HCT116 (cell line): Measurements from ENCODE around the gene BACH1. TPM values are rescaled to one million over a fixed set of nuclear protein-coding genes. Genes with fewer than 3 reads are reported as not detected.

Experiments
- ATAC-seq: fragments of 200-7000 bp; cut with Tn5 transposase; 2 replicates; pipeline ENCODE4 v1.9.1; 2020; ENCODE audit warnings: mild to moderate bottlenecking, moderate library complexity
- BruUV-seq: library from RNA; stranded (reverse); fragments of 400-500 nt; replicated peaks from 2 replicates; lab custom pipeline; 2021; lab: Mats Ljungman, UMichigan
- CTCF ChIA-PET: fragments of 300-600 bp; sonication (Branson Sonifier 250); formaldehyde crosslinking; loops from one replicate; lab custom pipeline; 2021; ENCODE audit warnings: antibody characterized with exemption; lab: Charles Lee
- POLR2A ChIA-PET: fragments of 300-600, 350-600 bp; sonication (Branson Sonifier 250); formaldehyde crosslinking; loops from one replicate; lab custom pipeline; 2021; ENCODE audit warnings: antibody characterized with exemption; lab: Charles Lee
- RAD21 ChIA-PET, 2 experiments: fragments of 300-600 bp; sonication (Branson Sonifier 250); formaldehyde crosslinking; loops; one replicate each; lab custom pipeline; 2023; ENCODE audit warnings: low total read pairs in 2 of 2; ENCODE audit not compliant: uncharacterized antibody in 2 of 2, unreplicated experiment in 2 of 2, low non-redundant PET in 1 of 2; lab: Charles Lee
- DNase-seq: peaks from one replicate; pipeline ENCODE4 v3.0.0-alpha.2; 2010; ENCODE audit warnings: low read depth, low spot score
- H2AFZ ChIP-seq: fragments of 200-600 bp; shearing (Covaris generic), sonication (generic); 2 replicates; pipeline ENCODE4 v1.6.1; 2017; ENCODE audit warnings: low read depth, mixed run types, mixed read lengths, antibody characterized with exemption, low read length; ENCODE audit not compliant: poor library complexity, severe bottlenecking
- H3K27ac ChIP-seq: 2 replicates; pipeline ENCODE4 v1.5.1; 2012; ENCODE audit warnings: low read depth, low read length
- H3K27me3 ChIP-seq: fragments of 200-600 bp; sonication (generic); 2 replicates; pipeline ENCODE4 v1.6.1; 2016; ENCODE audit warnings: mixed run types, low read length, mixed read lengths; ENCODE audit not compliant: insufficient read depth
- H3K36me3 ChIP-seq, 2 experiments: fragments of 200-500 bp in 1 of 2; fragments of 200-600 bp in 1 of 2; sonication (Bioruptor generic) in 1 of 2; sonication (generic) in 1 of 2; 2 replicates each; pipeline versions ENCODE4 v1.5.1 to v1.6.1; 2014 to 2016; ENCODE audit warnings: low read length in 2 of 2, inconsistent platforms in 1 of 2, mixed read lengths in 1 of 2, mixed run types in 1 of 2; ENCODE audit not compliant: insufficient read depth in 2 of 2, control insufficient read depth in 1 of 2
- H3K4me1 ChIP-seq, 2 experiments: fragments of 200-600 bp in 1 of 2; sonication (generic) in 1 of 2; 2 replicates each; pipeline versions ENCODE4 v1.5.1 to v1.6.1; 2012 to 2017; ENCODE audit warnings: low read length in 2 of 2, inconsistent platforms in 1 of 2, mild to moderate bottlenecking in 1 of 2, mixed read lengths in 1 of 2, mixed run types in 1 of 2, moderate library complexity in 1 of 2; ENCODE audit not compliant: insufficient read depth in 2 of 2, control insufficient read depth in 1 of 2
- H3K4me2 ChIP-seq: fragments of 200-600 bp; sonication (generic); 2 replicates; pipeline ENCODE4 v1.6.1; 2017; ENCODE audit warnings: mixed run types, low read length, mixed read lengths
- H3K4me3 ChIP-seq, 2 experiments: fragments of 200-600 bp in 1 of 2; sonication (generic) in 1 of 2; replicated peaks in 1 of 2; 2 replicates each; pipeline ENCODE4 v1.5.1; 2011 to 2016; ENCODE audit warnings: low read length in 2 of 2, control low read depth in 1 of 2, low read depth in 1 of 2, mild to moderate bottlenecking in 1 of 2, mixed read lengths in 1 of 2, mixed run types in 1 of 2
- H3K79me2 ChIP-seq: fragments of 200-600 bp; sonication (generic); 2 replicates; pipeline ENCODE4 v1.6.1; 2017; ENCODE audit warnings: mild to moderate bottlenecking, mixed run types, low read length, moderate library complexity, mixed read lengths; ENCODE audit not compliant: insufficient read depth
- H3K9ac ChIP-seq: fragments of 200-600 bp; sonication (generic); 2 replicates; pipeline ENCODE4 v1.6.1; 2016; ENCODE audit warnings: low read length, mixed read lengths
- H3K9me2 ChIP-seq: fragments of 200-600 bp; sonication (generic), shearing (Covaris generic); 2 replicates; pipeline ENCODE4 v1.6.1; 2017; ENCODE audit warnings: mixed run types, mild to moderate bottlenecking, moderate library complexity; ENCODE audit not compliant: insufficient read depth
- H3K9me3 ChIP-seq, 2 experiments: fragments of 200-500 bp in 1 of 2; fragments of 200-600 bp in 1 of 2; sonication (Bioruptor generic) in 1 of 2; sonication (generic) in 1 of 2; 2 replicates each; pipeline ENCODE4 v1.6.1; 2014 to 2017; ENCODE audit warnings: low read length in 2 of 2, mixed read lengths in 2 of 2, inconsistent platforms in 1 of 2, low read depth in 1 of 2, mild to moderate bottlenecking in 1 of 2, mixed run types in 1 of 2, moderate library complexity in 1 of 2; ENCODE audit not compliant: control insufficient read depth in 1 of 2, insufficient read depth in 1 of 2
- H4K20me1 ChIP-seq: fragments of 200-600 bp; sonication (generic), shearing (Covaris generic); 2 replicates; pipeline ENCODE4 v1.6.1; 2017; ENCODE audit warnings: mixed run types, mild to moderate bottlenecking, moderate library complexity; ENCODE audit not compliant: insufficient read depth
- CBX3 ChIP-seq: IDR thresholded peaks from 2 replicates; pipeline ENCODE4 v1.6.1; 2012; ENCODE audit warnings: low read depth
- CEBPB ChIP-seq: IDR thresholded peaks from 2 replicates; pipeline ENCODE4 v1.6.1; 2012; ENCODE audit warnings: low read depth
- ELF1 ChIP-seq: IDR thresholded peaks from 2 replicates; pipeline ENCODE4 v1.6.1; 2012; ENCODE audit warnings: low read depth, borderline replicate concordance
- EZH2 ChIP-seq: fragments of 200-600 bp; sonication (generic); IDR thresholded peaks from 2 replicates; pipeline ENCODE4 v1.6.1; 2017; ENCODE audit warnings: antibody characterized with exemption, mixed run types
- EZH2phosphoT487 ChIP-seq: fragments of 200-600 bp; IDR thresholded peaks from 2 replicates; pipeline ENCODE4 v1.6.1; 2018; ENCODE audit warnings: antibody characterized with exemption, borderline replicate concordance
- FOSL1 ChIP-seq: IDR thresholded peaks from 2 replicates; pipeline ENCODE4 v1.6.1; 2012; ENCODE audit warnings: low read depth
- MAX ChIP-seq: IDR thresholded peaks from 2 replicates; pipeline ENCODE4 v1.6.1; 2012
- POLR2A ChIP-seq: IDR thresholded peaks from 2 replicates; pipeline ENCODE4 v1.7.0; 2011; ENCODE audit warnings: borderline replicate concordance; ENCODE audit not compliant: insufficient read depth, insufficient read length; ENCODE audit errors: extremely low read depth
- REST ChIP-seq: IDR thresholded peaks from 2 replicates; pipeline ENCODE4 v1.6.1; 2012; ENCODE audit warnings: low read depth
- SIN3A ChIP-seq: IDR thresholded peaks from 2 replicates; pipeline ENCODE4 v1.6.1; 2012; ENCODE audit warnings: low read depth
- SRF ChIP-seq: IDR thresholded peaks from 2 replicates; pipeline ENCODE4 v1.6.1; 2012; ENCODE audit warnings: low read depth
- TCF7L2 ChIP-seq: IDR thresholded peaks from 2 replicates; pipeline ENCODE4 v1.7.0; 2011; ENCODE audit warnings: borderline replicate concordance, inconsistent platforms; ENCODE audit not compliant: insufficient read depth, insufficient read length; ENCODE audit errors: extremely low read depth
- ZBTB33 ChIP-seq: IDR thresholded peaks from 2 replicates; pipeline ENCODE4 v1.6.1; 2011; ENCODE audit warnings: mild to moderate bottlenecking, low read length, moderate library complexity; ENCODE audit not compliant: insufficient replicate concordance; ENCODE audit errors: extremely low read depth
- intact Hi-C: fragments of 100-400 bp; cut with micrococcal nuclease; formaldehyde crosslinking; loops from 2 replicates; pipeline ENCODE4 v1.10.0; 2022
- total RNA-seq: library from RNA; stranded (reverse); gene quantifications from one replicate; pipeline ENCODE4 v1.2.1, GENCODE V29; 2021; ENCODE audit not compliant: unreplicated experiment

The BACH1 gene
- total RNA-seq, 1 experiment from 2014 or later = 28.4 TPM

GRCh38 chr21:29267666-29268065, 31.1 kb upstream of the BACH1 start:
- no peak for ATAC-seq
- CTCF ChIA-PET = no interaction called here
- BruUV-seq = no TSS peak
- no peaks in the 10 kb centered on the region for H3K9me2 ChIP-seq
- H3K4me2 ChIP-seq = no peak overlapping the region
- no peak for TF ChIP-seq SRF
- TF ChIP-seq SIN3A = no peak
- no peak for TF ChIP-seq POLR2A
- no peak for TF ChIP-seq ELF1
- no peak for TF ChIP-seq CEBPB
- TF ChIP-seq TCF7L2 = no peak
- TF ChIP-seq FOSL1 = no peak
- no peak for TF ChIP-seq EZH2phosphoT487
- no peak for TF ChIP-seq CBX3
- TF ChIP-seq REST = no peak
- TF ChIP-seq ZBTB33 = no peak
- no peak for TF ChIP-seq MAX
- TF ChIP-seq EZH2 = no peak
- TF ChIP-seq, all 23 proteins: peak for 0
- Histone ChIP-seq H3K9ac (no peak overlapping the region), H3K79me2 (no peaks in the 10 kb centered on the region), H3K4me3 (no peak overlapping the region), H3K27ac (no peak overlapping the region), H3K9me3 (no peaks in the 10 kb centered on the region), H2AFZ (no peak overlapping the region), H3K27me3 (no peaks in the 10 kb centered on the region), H4K20me1 (no peaks in the 10 kb centered on the region), H3K36me3 (no peaks in the 10 kb centered on the region), H3K4me1 (no peaks in the 10 kb centered on the region)
- ChIA-PET POLR2A (no interaction called here), RAD21 (no interaction called here)
- no peak for DNase-seq
- intact Hi-C loops = no loop called here
